Uterus (tissue), 2 donors: ENCODE measurements around the gene CHMP4B.

Experiments
- CTCF ChIP-seq, 4 experiments: fragments of 200-600 bp in 2 of 4; fragments of 450-650 bp in 2 of 4; sonication (generic) in 2 of 4; IDR thresholded peaks; one replicate each; pipeline ENCODE4 v1.5.1; 2016 to 2019; ENCODE audit warnings: antibody characterized with exemption in 4 of 4, mild to moderate bottlenecking in 2 of 4, moderate library complexity in 1 of 4
- POLR2A ChIP-seq, 2 donors: fragments of 450-650 bp; IDR thresholded peaks; one replicate each; pipeline ENCODE4 v1.6.1; 2016; ENCODE audit warnings: antibody characterized with exemption in 2 of 2, mild to moderate bottlenecking in 1 of 2, moderate library complexity in 1 of 2

GRCh38 chr20:33897313-33897912, 86.3 kb downstream of the CHMP4B start:
- TF ChIP-seq CTCF (IDR thresholded peaks at IDR 0.05) (no peak), POLR2A (IDR thresholded peaks at IDR 0.05) (no peak)
